MM.1S (cell line): Measurements from ENCODE around the gene SLC9A1.

Source experiments
- DNase-seq: peaks from one replicate; pipeline ENCODE4 v3.0.0-alpha.2; 2015
- H2AFZ ChIP-seq: fragments of 300-600 bp; sonication (generic); 2 replicates; pipeline ENCODE4 v1.6.0; 2016; ENCODE audit warnings: antibody characterized with exemption, low read length
- H3F3A ChIP-seq: fragments of 300-600 bp; sonication (generic); 2 replicates; pipeline ENCODE4 v1.6.1; 2016; ENCODE audit warnings: mild to moderate bottlenecking, antibody characterized with exemption, low read length, moderate library complexity, mixed read lengths; ENCODE audit not compliant: insufficient read depth
- H3K27ac ChIP-seq: fragments of 300-600 bp; sonication (generic); 2 replicates; pipeline ENCODE4 v1.5.1; 2016; ENCODE audit warnings: mild to moderate bottlenecking, low read length
- H3K27me3 ChIP-seq: fragments of 300-600 bp; sonication (generic); replicated peaks from 2 replicates; pipeline ENCODE4 v1.6.0; 2016; ENCODE audit warnings: low read length; ENCODE audit not compliant: insufficient read depth
- H3K36me3 ChIP-seq: fragments of 300-600 bp; sonication (generic); replicated peaks from 2 replicates; pipeline ENCODE4 v1.6.1; 2016; ENCODE audit warnings: mild to moderate bottlenecking, low read length, mixed read lengths; ENCODE audit not compliant: insufficient read depth
- H3K4me1 ChIP-seq: fragments of 300-600 bp; sonication (generic); 2 replicates; pipeline ENCODE4 v1.6.1; 2016; ENCODE audit warnings: low read length, mixed read lengths
- H3K4me2 ChIP-seq: fragments of 300-600 bp; sonication (generic); 2 replicates; pipeline ENCODE4 v1.6.0; 2016; ENCODE audit warnings: low read depth, low read length
- H3K4me3 ChIP-seq: fragments of 300-600 bp; sonication (generic); 2 replicates; pipeline ENCODE4 v1.5.1; 2016; ENCODE audit warnings: low read length, mixed read lengths
- H3K79me2 ChIP-seq: fragments of 300-600 bp; sonication (generic); 2 replicates; pipeline ENCODE4 v1.6.1; 2016; ENCODE audit warnings: mixed run types, low read length, mixed read lengths
- H3K9ac ChIP-seq: fragments of 300-600 bp; sonication (generic); 2 replicates; pipeline ENCODE4 v1.6.1; 2016; ENCODE audit warnings: low read length, mixed read lengths
- H3K9me2 ChIP-seq: fragments of 300-600 bp; sonication (generic); replicated peaks from 2 replicates; pipeline ENCODE4 v1.6.1; 2016; ENCODE audit warnings: mild to moderate bottlenecking, low read length, mixed read lengths; ENCODE audit not compliant: insufficient read depth
- H3K9me3 ChIP-seq: fragments of 300-600 bp; sonication (generic); replicated peaks from 2 replicates; pipeline ENCODE4 v1.6.1; 2016; ENCODE audit warnings: mild to moderate bottlenecking, low read length, mixed read lengths; ENCODE audit not compliant: insufficient read depth
- H4K20me1 ChIP-seq: fragments of 300-600 bp; sonication (generic); 2 replicates; pipeline ENCODE4 v1.6.1; 2016; ENCODE audit warnings: mild to moderate bottlenecking, low read length, moderate library complexity, mixed read lengths; ENCODE audit not compliant: insufficient read depth
- CTCF ChIP-seq: fragments of 300-600 bp; sonication (generic); IDR thresholded peaks from 2 replicates; pipeline ENCODE4 v1.5.1; 2016; ENCODE audit warnings: antibody characterized with exemption, low read length, mixed read lengths
- EZH2 ChIP-seq: fragments of 300-600 bp; sonication (generic); optimal IDR thresholded peaks from 2 replicates; pipeline ENCODE3; 2017; ENCODE audit warnings: low read depth, mild to moderate bottlenecking, antibody characterized with exemption, low read length, mixed read lengths
- EZH2phosphoT487 ChIP-seq: fragments of 300-600 bp; sonication (generic); IDR thresholded peaks from 2 replicates; pipeline ENCODE4 v1.6.1; 2018; ENCODE audit warnings: antibody characterized with exemption, low read length

Gene SLC9A1

GRCh38 chr1:27060891-27061290 lies 94.0 kb downstream of the SLC9A1 start:
- Histone ChIP-seq H3K27me3 (peaks cover 21% of the 10 kb centered on the region), H2AFZ (no peak overlapping the region), H3K4me1 (no peaks in the 10 kb centered on the region), H3K9me2 (no peaks in the 10 kb centered on the region), H3K4me3 (no peak overlapping the region), H3K9ac (no peak overlapping the region), H4K20me1 (no peaks in the 10 kb centered on the region), H3K36me3 (no peaks in the 10 kb centered on the region), H3K4me2 (no peak overlapping the region), H3K9me3 (no peaks in the 10 kb centered on the region), H3K27ac (no peak overlapping the region), H3K79me2 (no peaks in the 10 kb centered on the region), H3F3A (no peaks in the 10 kb centered on the region)
- TF ChIP-seq EZH2phosphoT487 (no peak), EZH2 (no peak), CTCF (no peak)
- DNase-seq = no peak

DNA sequence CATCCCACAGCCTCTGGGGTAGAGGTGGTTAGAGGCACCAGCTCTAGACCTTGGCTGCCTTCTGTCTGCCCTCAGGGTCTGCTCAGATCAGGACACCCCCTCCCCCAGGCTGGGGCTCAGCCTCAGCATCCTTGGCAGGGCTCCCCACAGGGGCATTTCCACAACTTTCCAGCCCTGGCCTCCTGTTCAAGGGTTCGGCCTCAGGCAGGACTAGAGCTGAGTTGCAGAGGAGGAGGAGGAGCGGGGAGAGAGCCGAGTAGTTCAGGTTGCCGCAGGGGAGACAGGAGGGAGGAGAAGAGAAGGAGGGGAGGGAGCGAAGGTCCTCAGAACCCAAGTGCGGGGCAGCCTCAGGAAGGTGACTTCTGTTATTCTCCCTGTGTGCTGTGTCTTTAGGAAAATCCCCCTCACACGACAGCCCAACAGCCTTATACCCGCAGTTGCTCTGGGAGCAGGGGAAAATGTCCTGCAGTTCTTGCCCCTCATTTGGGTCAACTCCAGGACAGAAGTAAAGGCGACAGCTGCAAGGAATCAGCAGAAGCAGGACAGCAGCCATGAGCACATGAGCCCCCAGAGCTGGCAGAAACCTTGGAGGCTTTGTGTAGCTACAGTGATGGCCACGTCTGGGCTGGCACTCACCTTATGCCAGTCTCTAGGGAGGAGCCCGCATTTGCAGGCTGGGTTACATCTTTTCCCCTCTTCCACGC lies 95.8 kb downstream of the SLC9A1 start:
- TF ChIP-seq EZH2 = no peak
- no peaks in the 10 kb centered on the region for H4K20me1 ChIP-seq
- DNase-seq = no peak
- no peak overlapping the region for H3K4me2 ChIP-seq
- H3K27me3 ChIP-seq = peaks cover 21% of the 10 kb centered on the region
- no peaks in the 10 kb centered on the region for H3K9me2 ChIP-seq
- no peaks in the 10 kb centered on the region for H3K79me2 ChIP-seq
- no peak overlapping the region for H2AFZ ChIP-seq
- no peaks in the 10 kb centered on the region for H3K4me1 ChIP-seq
- H3K9ac ChIP-seq = no peak overlapping the region
- no peaks in the 10 kb centered on the region for H3K36me3 ChIP-seq
- H3K4me3 ChIP-seq = no peak overlapping the region
- no peak overlapping the region for H3K27ac ChIP-seq
- no peaks in the 10 kb centered on the region for H3K9me3 ChIP-seq
- H3F3A ChIP-seq = no peaks in the 10 kb centered on the region

DNA sequence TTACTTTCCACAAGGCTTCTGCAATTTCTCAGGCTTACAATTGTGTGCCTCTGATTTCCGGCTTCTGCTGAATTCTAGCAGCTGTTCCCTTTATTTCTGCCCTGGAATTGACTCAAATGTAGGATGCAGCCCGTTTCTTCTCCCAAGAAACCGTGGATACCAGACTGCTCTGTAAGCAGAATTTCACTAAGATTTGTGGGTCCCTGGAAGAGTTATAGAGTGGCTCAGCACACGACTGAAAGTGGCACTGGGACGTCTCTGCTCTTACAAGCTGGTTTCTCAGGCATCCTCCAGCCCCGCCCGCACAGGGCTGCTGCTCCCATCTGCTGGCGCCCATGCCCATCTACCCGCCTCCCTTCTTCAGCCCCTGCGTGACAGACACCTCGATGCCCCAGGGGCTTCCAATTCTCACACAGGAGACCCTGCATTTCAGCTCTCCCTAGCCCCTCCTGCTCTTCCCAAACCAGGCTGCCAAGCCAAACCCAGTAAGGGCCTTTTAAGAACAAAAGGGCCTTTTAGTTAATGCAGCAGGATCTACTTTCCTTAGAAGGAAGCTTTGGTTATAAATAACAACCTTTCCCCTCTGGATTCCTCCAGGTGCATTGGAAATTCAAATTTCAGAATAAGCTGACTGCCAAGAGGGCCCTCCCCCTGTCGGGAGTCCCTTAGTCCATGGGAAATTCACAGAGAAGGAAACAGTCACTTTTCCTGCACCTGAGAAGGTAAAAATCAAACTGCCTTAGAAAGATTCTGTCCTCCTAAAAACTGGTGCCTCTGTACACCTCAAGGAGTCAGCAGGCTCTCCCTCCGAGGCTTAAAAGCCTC lies 96.9 kb downstream of the SLC9A1 start:
- no peaks in the 10 kb centered on the region for H4K20me1 ChIP-seq
- no peaks in the 10 kb centered on the region for H3K79me2 ChIP-seq
- no peak overlapping the region for H2AFZ ChIP-seq
- H3K4me1 ChIP-seq = no peaks in the 10 kb centered on the region
- no peaks in the 10 kb centered on the region for H3F3A ChIP-seq
- no peaks in the 10 kb centered on the region for H3K9me2 ChIP-seq
- no peak overlapping the region for H3K4me3 ChIP-seq
- DNase-seq = no peak
- no peak overlapping the region for H3K4me2 ChIP-seq
- H3K27me3 ChIP-seq = peaks cover 21% of the 10 kb centered on the region
- no peak for TF ChIP-seq EZH2
- no peak for TF ChIP-seq EZH2phosphoT487
- TF ChIP-seq CTCF = no peak
- no peak overlapping the region for H3K27ac ChIP-seq
- H3K9ac ChIP-seq = no peak overlapping the region
- H3K9me3 ChIP-seq = no peaks in the 10 kb centered on the region
- no peaks in the 10 kb centered on the region for H3K36me3 ChIP-seq

DNA sequence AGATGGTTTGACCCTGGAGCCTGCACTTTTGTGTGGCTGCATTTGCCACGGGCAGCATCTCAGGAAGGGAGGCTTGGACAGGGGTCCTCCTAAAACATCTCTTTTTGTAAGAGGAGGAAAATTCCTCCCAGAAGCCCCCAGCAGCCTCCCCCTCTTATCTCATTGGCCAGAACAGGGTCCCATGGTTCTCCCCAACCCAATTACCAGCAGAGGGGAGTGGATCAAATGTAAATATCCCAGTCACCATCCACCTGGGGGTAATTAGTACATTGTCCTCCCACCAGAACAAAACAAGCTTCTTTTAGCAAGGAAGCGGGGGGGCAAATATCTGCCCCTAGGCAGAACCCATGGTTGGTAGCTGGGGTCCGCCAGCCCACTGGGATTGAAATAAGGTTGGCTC lies 97.5 kb downstream of the SLC9A1 start:
- Histone ChIP-seq H3K27ac (no peak overlapping the region), H3K79me2 (no peaks in the 10 kb centered on the region), H3K4me3 (no peak overlapping the region), H4K20me1 (no peaks in the 10 kb centered on the region), H2AFZ (no peak overlapping the region), H3K4me1 (no peaks in the 10 kb centered on the region), H3K36me3 (no peaks in the 10 kb centered on the region), H3K9ac (no peak overlapping the region), H3K9me2 (no peaks in the 10 kb centered on the region), H3K4me2 (no peak overlapping the region), H3K9me3 (no peaks in the 10 kb centered on the region), H3F3A (no peaks in the 10 kb centered on the region), H3K27me3 (peaks cover 21% of the 10 kb centered on the region)
- no peak for DNase-seq
- no peak for TF ChIP-seq CTCF
- no peak for TF ChIP-seq EZH2
- no peak for TF ChIP-seq EZH2phosphoT487
